Uterus (tissue), 2 donors: Measurements from ENCODE around the gene HLA-DRA.

Experiments used
- CTCF ChIP-seq, 4 experiments: fragments of 200-600 bp in 2 of 4; fragments of 450-650 bp in 2 of 4; sonication (generic) in 2 of 4; IDR thresholded peaks; one replicate each; pipeline ENCODE4 v1.5.1; 2016 to 2019; ENCODE audit warnings: antibody characterized with exemption in 4 of 4, mild to moderate bottlenecking in 2 of 4, moderate library complexity in 1 of 4
- POLR2A ChIP-seq, 2 donors: fragments of 450-650 bp; IDR thresholded peaks; one replicate each; pipeline ENCODE4 v1.6.1; 2016; ENCODE audit warnings: antibody characterized with exemption in 2 of 2, mild to moderate bottlenecking in 1 of 2, moderate library complexity in 1 of 2

GRCh38 chr6:32444433-32444832 lies 4.7 kb downstream of the HLA-DRA start:
- no peak for TF ChIP-seq CTCF (IDR thresholded peaks at IDR 0.05)
- no peak for TF ChIP-seq POLR2A (IDR thresholded peaks at IDR 0.05)
